ENCODE data around the gene SLC66A3. TPM values are rescaled to one million over a fixed set of nuclear protein-coding genes. Genes with fewer than 3 reads are reported as not detected.
A peak's percentile ranks its signal among the peaks of the same experiment; 100 is the strongest.

The SLC66A3 gene
- total RNA-seq, 1 experiment from 2014 or later: 19.2 TPM

DNA sequence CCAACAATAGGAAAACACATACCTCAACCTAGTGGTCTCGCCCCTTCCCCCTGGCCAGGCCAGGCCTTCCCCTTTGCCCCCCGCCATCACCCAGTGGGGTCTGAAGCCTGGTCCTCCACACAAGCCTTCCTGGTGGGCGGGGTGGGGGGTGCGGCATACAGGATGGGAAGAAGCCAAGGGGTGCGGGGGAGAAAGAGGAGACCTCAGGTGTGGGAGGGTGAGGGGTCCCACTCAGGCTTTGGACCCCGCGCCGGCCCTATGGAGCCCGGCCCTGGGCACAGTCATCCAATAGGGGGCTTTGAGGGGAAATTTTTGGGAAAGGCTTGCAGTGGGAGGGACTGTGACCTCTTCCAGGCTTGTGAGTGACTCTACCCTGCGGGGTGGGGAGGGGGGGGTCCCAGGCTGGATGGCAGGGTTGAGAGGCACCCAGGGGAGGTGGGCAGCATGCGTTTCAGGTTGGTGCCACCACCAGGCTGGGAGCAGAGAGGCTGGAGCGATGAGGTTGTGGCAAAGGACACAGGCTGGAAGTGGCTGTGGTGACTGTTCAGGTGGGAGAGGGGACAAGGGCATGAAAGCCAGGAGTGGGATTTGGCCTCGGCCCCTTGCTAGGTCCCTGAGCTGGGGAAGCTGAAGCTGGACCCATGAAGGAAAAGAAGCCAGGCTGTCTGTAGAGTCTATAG, 1.3 kb downstream of the SLC66A3 start:
- H3K9ac ChIP-seq (ENCODE audit: low read length): no peak overlapping the region
- no peaks in the 10 kb centered on the region for H3K79me2 ChIP-seq (ENCODE audit: low read length)
- intact Hi-C loops (cut with micrococcal nuclease): loop anchor here (10.0 kb wide), 1 partner anchor 188 kb away; the partner anchor contains the start of gene ROCK2
- DNase-seq (no peak), ATAC-seq (no peak)
- no peak overlapping the region for H2AFZ ChIP-seq (ENCODE audit: low read length)
- no peaks in the 10 kb centered on the region for H4K20me1 ChIP-seq (ENCODE audit: low read length)
- TF ChIP-seq, protein P1, sequence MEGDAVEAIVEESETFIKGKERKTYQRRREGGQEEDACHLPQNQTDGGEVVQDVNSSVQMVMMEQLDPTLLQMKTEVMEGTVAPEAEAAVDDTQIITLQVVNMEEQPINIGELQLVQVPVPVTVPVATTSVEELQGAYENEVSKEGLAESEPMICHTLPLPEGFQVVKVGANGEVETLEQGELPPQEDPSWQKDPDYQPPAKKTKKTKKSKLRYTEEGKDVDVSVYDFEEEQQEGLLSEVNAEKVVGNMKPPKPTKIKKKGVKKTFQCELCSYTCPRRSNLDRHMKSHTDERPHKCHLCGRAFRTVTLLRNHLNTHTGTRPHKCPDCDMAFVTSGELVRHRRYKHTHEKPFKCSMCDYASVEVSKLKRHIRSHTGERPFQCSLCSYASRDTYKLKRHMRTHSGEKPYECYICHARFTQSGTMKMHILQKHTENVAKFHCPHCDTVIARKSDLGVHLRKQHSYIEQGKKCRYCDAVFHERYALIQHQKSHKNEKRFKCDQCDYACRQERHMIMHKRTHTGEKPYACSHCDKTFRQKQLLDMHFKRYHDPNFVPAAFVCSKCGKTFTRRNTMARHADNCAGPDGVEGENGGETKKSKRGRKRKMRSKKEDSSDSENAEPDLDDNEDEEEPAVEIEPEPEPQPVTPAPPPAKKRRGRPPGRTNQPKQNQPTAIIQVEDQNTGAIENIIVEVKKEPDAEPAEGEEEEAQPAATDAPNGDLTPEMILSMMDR (conservative IDR thresholded peaks at IDR 0.05; ENCODE audit: low read depth, low read length): no peak
- no peak for TF ChIP-seq EZH2 (IDR thresholded peaks at IDR 0.05; ENCODE audit: low read length, unreplicated experiment)
- TF ChIP-seq EZH2phosphoT487 (IDR thresholded peaks at IDR 0.05; ENCODE audit: borderline replicate concordance, low read length): no peak
- ChIA-PET POLR2A (ENCODE audit: unreplicated experiment) (no interaction called here), CTCF (no interaction called here)
- peak overlapping the region; percentile 78; the same call in 1 of the 2 replicates for H3K4me3 ChIP-seq (ENCODE audit: low read length)
- peaks cover 12% of the 10 kb centered on the region for H3K4me1 ChIP-seq (ENCODE audit: insufficient read depth, low read length)
- H3K4me2 ChIP-seq (ENCODE audit: low read length): peak overlapping the region; percentile 89
- H3F3A ChIP-seq (ENCODE audit: low read length, unreplicated experiment): no peaks in the 10 kb centered on the region
- H3K9me3 ChIP-seq (ENCODE audit: low read length): no peaks in the 10 kb centered on the region
- no peaks in the 10 kb centered on the region for H3K9me2 ChIP-seq (replicated peaks; ENCODE audit: low read length)
- H3K36me3 ChIP-seq (ENCODE audit: low read depth, low read length): no peaks in the 10 kb centered on the region
- no peak overlapping the region for H3K27ac ChIP-seq (ENCODE audit: low read length)
- no TSS peak for BruUV-seq (replicated peaks)
- H3K27me3 ChIP-seq (ENCODE audit: low read length): no peaks in the 10 kb centered on the region

DNA sequence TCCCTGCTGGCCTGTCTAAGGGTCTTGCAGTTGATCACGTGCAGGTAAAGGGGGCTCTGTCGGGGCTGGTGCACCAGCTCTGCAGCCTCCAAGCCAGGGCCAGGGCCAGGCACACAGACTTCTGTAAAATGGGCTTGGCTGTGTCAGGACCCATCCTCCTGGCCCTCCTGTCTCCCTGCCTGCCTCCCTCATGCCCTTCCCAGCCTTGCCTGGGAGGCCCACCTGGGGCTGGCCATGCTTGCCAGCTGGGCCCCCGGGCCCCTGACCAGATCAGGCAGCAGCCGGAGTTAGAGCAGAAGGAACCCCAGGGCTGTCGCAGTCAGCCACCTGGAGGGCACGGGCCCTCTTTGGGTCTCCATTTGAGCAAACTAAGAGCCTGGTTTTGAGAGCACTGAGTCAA, 2.0 kb downstream of the SLC66A3 start:
- CTCF ChIA-PET: no interaction called here
- H3K4me1 ChIP-seq (ENCODE audit: insufficient read depth, low read length): peaks cover 12% of the 10 kb centered on the region
- no peaks in the 10 kb centered on the region for H3K36me3 ChIP-seq (ENCODE audit: low read depth, low read length)
- no peak overlapping the region for H3K4me2 ChIP-seq (ENCODE audit: low read length)
- intact Hi-C loops (cut with micrococcal nuclease): loop anchor here (10.0 kb wide), 1 partner anchor 188 kb away; the partner anchor contains the start of gene ROCK2
- H3K9me3 ChIP-seq (ENCODE audit: low read length): no peaks in the 10 kb centered on the region
- H3K9ac ChIP-seq (ENCODE audit: low read length): no peak overlapping the region
- H2AFZ ChIP-seq (ENCODE audit: low read length): no peak overlapping the region
- H3K4me3 ChIP-seq (ENCODE audit: low read length): no peak overlapping the region
- no peaks in the 10 kb centered on the region for H3F3A ChIP-seq (ENCODE audit: low read length, unreplicated experiment)
- BruUV-seq (replicated peaks): no TSS peak
- TF ChIP-seq, protein P1 (conservative IDR thresholded peaks at IDR 0.05; ENCODE audit: low read depth, low read length): no peak
- TF ChIP-seq EZH2 (IDR thresholded peaks at IDR 0.05; ENCODE audit: low read length, unreplicated experiment): no peak
- no peak for TF ChIP-seq EZH2phosphoT487 (IDR thresholded peaks at IDR 0.05; ENCODE audit: borderline replicate concordance, low read length)
- DNase-seq (no peak), ATAC-seq (no peak)
- POLR2A ChIA-PET (ENCODE audit: unreplicated experiment): no interaction called here
- H3K27me3 ChIP-seq (ENCODE audit: low read length): no peaks in the 10 kb centered on the region
- no peak overlapping the region for H3K27ac ChIP-seq (ENCODE audit: low read length)
- H3K79me2 ChIP-seq (ENCODE audit: low read length): no peaks in the 10 kb centered on the region
- no peaks in the 10 kb centered on the region for H3K9me2 ChIP-seq (replicated peaks; ENCODE audit: low read length)
- no peaks in the 10 kb centered on the region for H4K20me1 ChIP-seq (ENCODE audit: low read length)

DNA sequence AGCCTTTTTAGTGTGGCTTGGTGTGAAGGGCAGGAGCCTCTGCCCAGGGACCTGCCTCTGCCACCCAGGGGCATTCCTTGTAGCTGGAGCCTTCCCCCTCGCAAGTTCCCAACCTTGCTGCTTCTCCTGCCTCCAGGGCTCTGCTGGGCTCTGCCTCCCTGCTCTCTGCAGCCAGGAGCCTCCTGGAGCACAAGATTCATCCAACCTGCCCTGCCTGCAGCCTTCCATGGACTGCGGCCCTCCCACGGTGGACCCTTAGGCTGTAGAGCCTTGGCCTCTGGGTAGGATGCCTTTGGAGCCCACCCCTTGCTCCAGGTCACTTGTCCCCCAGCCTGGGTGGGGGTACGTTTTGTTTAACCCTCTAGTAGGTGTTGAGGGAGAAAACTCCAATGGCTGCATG, 2.5 kb downstream of the SLC66A3 start:
- no peak overlapping the region for H3K9ac ChIP-seq (ENCODE audit: low read length)
- no peaks in the 10 kb centered on the region for H3K9me2 ChIP-seq (replicated peaks; ENCODE audit: low read length)
- peaks cover 12% of the 10 kb centered on the region for H3K4me1 ChIP-seq (ENCODE audit: insufficient read depth, low read length)
- ATAC-seq (no peak), DNase-seq (no peak)
- no TSS peak for BruUV-seq (replicated peaks)
- no peaks in the 10 kb centered on the region for H3K27me3 ChIP-seq (ENCODE audit: low read length)
- no peaks in the 10 kb centered on the region for H3F3A ChIP-seq (ENCODE audit: low read length, unreplicated experiment)
- no peak overlapping the region for H3K4me3 ChIP-seq (ENCODE audit: low read length)
- ChIA-PET POLR2A (ENCODE audit: unreplicated experiment) (no interaction called here), CTCF (no interaction called here)
- no peak overlapping the region for H2AFZ ChIP-seq (ENCODE audit: low read length)
- TF ChIP-seq, protein P1 (conservative IDR thresholded peaks at IDR 0.05; ENCODE audit: low read depth, low read length): no peak
- TF ChIP-seq EZH2 (IDR thresholded peaks at IDR 0.05; ENCODE audit: low read length, unreplicated experiment) (no peak), EZH2phosphoT487 (IDR thresholded peaks at IDR 0.05; ENCODE audit: borderline replicate concordance, low read length) (no peak)
- no peak overlapping the region for H3K27ac ChIP-seq (ENCODE audit: low read length)
- no peak overlapping the region for H3K4me2 ChIP-seq (ENCODE audit: low read length)
- no peaks in the 10 kb centered on the region for H3K36me3 ChIP-seq (ENCODE audit: low read depth, low read length)
- intact Hi-C loops (cut with micrococcal nuclease): loop anchor here (10.0 kb wide), 1 partner anchor 187 kb away; the partner anchor contains the start of gene ROCK2
- no peaks in the 10 kb centered on the region for H3K79me2 ChIP-seq (ENCODE audit: low read length)
- no peaks in the 10 kb centered on the region for H3K9me3 ChIP-seq (ENCODE audit: low read length)
- no peaks in the 10 kb centered on the region for H4K20me1 ChIP-seq (ENCODE audit: low read length)
